ENCODE measurements around the gene NPC2. TPM values are rescaled to one million over a fixed set of nuclear protein-coding genes. Genes with fewer than 3 reads are reported as not detected.

The NPC2 gene
- total and polyA plus RNA-seq, 7 donors, result 28.2 to 42.5 (median 31.6) TPM

GRCh38 chr14:74442757-74443156 lies 50.3 kb downstream of the NPC2 start:
- peaks cover 0 to 2% (median 0%) of the 10 kb centered on the region in 3 donors for H3K27me3 ChIP-seq (ENCODE audit: insufficient read depth in 3 of 3, low read length in 2 of 3)
- no peak for ATAC-seq
- no peak overlapping the region for H3K27ac ChIP-seq
- H3K36me3 ChIP-seq (ENCODE audit: insufficient read depth in 1 of 2, low read depth in 1 of 2), result no peaks in the 10 kb centered on the region
- intact Hi-C loops (cut with DNase I), result no loop called here
- TF ChIP-seq, protein P1, sequence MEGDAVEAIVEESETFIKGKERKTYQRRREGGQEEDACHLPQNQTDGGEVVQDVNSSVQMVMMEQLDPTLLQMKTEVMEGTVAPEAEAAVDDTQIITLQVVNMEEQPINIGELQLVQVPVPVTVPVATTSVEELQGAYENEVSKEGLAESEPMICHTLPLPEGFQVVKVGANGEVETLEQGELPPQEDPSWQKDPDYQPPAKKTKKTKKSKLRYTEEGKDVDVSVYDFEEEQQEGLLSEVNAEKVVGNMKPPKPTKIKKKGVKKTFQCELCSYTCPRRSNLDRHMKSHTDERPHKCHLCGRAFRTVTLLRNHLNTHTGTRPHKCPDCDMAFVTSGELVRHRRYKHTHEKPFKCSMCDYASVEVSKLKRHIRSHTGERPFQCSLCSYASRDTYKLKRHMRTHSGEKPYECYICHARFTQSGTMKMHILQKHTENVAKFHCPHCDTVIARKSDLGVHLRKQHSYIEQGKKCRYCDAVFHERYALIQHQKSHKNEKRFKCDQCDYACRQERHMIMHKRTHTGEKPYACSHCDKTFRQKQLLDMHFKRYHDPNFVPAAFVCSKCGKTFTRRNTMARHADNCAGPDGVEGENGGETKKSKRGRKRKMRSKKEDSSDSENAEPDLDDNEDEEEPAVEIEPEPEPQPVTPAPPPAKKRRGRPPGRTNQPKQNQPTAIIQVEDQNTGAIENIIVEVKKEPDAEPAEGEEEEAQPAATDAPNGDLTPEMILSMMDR (IDR thresholded peaks at IDR 0.05), result no peak
- no peak overlapping the region for H3K4me3 ChIP-seq
- DNase-seq, result no peak
- no peaks in the 10 kb centered on the region for H3K4me1 ChIP-seq
- no peaks in the 10 kb centered on the region for H3K9me3 ChIP-seq

- no peak for DNase-seq
- no peak overlapping the region for H3K4me3 ChIP-seq
- 80 to 91% (median 82%) methylated on average over 3 of the region's 3 CpGs for WGBS, 3 donors
- no peak overlapping the region for H3K27ac ChIP-seq
- no peak for ATAC-seq
- no peaks in the 10 kb centered on the region for H3K4me1 ChIP-seq
- peaks cover 0 to 2% (median 0%) of the 10 kb centered on the region in 3 donors for H3K27me3 ChIP-seq (ENCODE audit: insufficient read depth in 3 of 3, low read length in 2 of 3)
- H3K9me3 ChIP-seq, result no peaks in the 10 kb centered on the region
- TF ChIP-seq, protein P1 (IDR thresholded peaks at IDR 0.05), result no peak
- H3K36me3 ChIP-seq (ENCODE audit: insufficient read depth in 1 of 2, low read depth in 1 of 2), result no peaks in the 10 kb centered on the region
- intact Hi-C loops (cut with DNase I), result no loop called here
These were observed 52.0 kb downstream of the NPC2 start for GRCh38 chr14:74441113-74441512.

DNA sequence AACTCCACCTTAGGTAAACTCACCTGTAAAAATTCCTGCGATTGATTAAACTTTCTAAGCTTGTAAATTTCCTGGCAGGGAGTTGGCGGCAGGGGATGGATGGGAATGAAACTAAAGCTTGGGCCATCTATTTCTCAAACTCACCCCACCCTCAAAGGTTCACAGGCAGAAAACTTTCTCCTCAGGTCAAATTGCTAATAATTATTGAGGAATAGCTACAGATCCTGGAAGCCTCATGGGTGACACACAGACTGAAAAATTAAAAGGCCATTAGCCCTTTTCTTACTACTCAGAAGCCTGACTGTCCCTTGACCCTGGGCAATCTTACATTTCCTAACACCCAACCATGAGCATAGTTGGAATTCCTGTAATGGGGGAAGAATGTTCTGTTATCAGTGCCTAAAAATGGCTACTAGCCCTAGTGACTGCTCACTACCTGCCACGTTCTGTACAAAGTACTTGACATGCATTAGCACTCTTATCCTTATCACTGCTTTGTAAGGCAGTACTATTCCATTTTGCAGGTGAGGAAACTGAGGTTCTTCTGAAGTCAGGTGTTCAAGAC lies 54.7 kb downstream of the NPC2 start:
- DNase-seq (no peak), ATAC-seq (no peak)
- intact Hi-C loops (cut with DNase I), result no loop called here
- Histone ChIP-seq H3K36me3 (ENCODE audit: insufficient read depth in 1 of 2, low read depth in 1 of 2) (no peaks in the 10 kb centered on the region), H3K27ac (no peak overlapping the region), H3K4me1 (no peaks in the 10 kb centered on the region), H3K27me3 (ENCODE audit: insufficient read depth in 3 of 3, low read length in 2 of 3) (peaks cover 0 to 3% (median 2%) of the 10 kb centered on the region in 3 donors), H3K9me3 (no peaks in the 10 kb centered on the region), H3K4me3 (no peak overlapping the region)
- TF ChIP-seq, protein P1 (IDR thresholded peaks at IDR 0.05), result no peak
- 74 to 79% (median 75%) methylated on average over 3 of the region's 3 CpGs for WGBS, 3 donors

- ATAC-seq, result no peak
- Histone ChIP-seq H3K4me3 (no peak overlapping the region), H3K27ac (no peak overlapping the region), H3K27me3 (ENCODE audit: insufficient read depth in 3 of 3, low read length in 2 of 3) (peaks cover 0 to 6% (median 2%) of the 10 kb centered on the region in 3 donors), H3K4me1 (no peaks in the 10 kb centered on the region), H3K36me3 (ENCODE audit: insufficient read depth in 1 of 2, low read depth in 1 of 2) (no peaks in the 10 kb centered on the region), H3K9me3 (no peaks in the 10 kb centered on the region)
- TF ChIP-seq, protein P1 (IDR thresholded peaks at IDR 0.05), result no peak
- DNase-seq, result no peak
- intact Hi-C loops (cut with DNase I), result no loop called here
- WGBS, 3 donors, result 14 to 19% (median 15%) methylated on average over 3 of the region's 3 CpGs
These were observed 55.5 kb downstream of the NPC2 start for GRCh38 chr14:74437496-74438053.

- DNase-seq, result no peak
- no peaks in the 10 kb centered on the region for H3K4me1 ChIP-seq
- no peak overlapping the region for H3K4me3 ChIP-seq
- 10 to 16% (median 16%) methylated on average over 2 of the region's 2 CpGs for WGBS, 3 donors
- ATAC-seq, result no peak
- H3K27me3 ChIP-seq (ENCODE audit: insufficient read depth in 3 of 3, low read length in 2 of 3), result peaks cover 0 to 8% (median 0%) of the 10 kb centered on the region in 3 donors
- intact Hi-C loops (cut with DNase I), result no loop called here
- H3K9me3 ChIP-seq, result no peaks in the 10 kb centered on the region
- H3K27ac ChIP-seq, result no peak overlapping the region
- H3K36me3 ChIP-seq (ENCODE audit: insufficient read depth in 1 of 2, low read depth in 1 of 2), result no peaks in the 10 kb centered on the region
- TF ChIP-seq, protein P1 (IDR thresholded peaks at IDR 0.05), result no peak
These were observed 58.8 kb downstream of the NPC2 start for GRCh38 chr14:74434294-74434693.

Measured in psoas muscle (tissue), 8 donors.